Activated CD4-positive, alpha-beta T cell treated with anti-CD3 and anti-CD28 coated beads for 36 hours (primary cell): ENCODE measurements around the gene PPP2R5E. TPM values are rescaled to one million over a fixed set of nuclear protein-coding genes. Genes with fewer than 3 reads are reported as not detected.

Source experiments
- ATAC-seq: fragments of 200-7000 bp; cut with Tn5 transposase; one replicate; pipeline ENCODE4 v1.10.0; 2021; ENCODE audit warnings: mild to moderate bottlenecking, moderate library complexity
- CTCF ChIA-PET: fragments of 350-600 bp; sonication (Branson Sonifier 250); formaldehyde crosslinking; loops from one replicate; lab custom pipeline; 2021; ENCODE audit warnings: antibody characterized with exemption; lab: Charles Lee
- POLR2A ChIA-PET: fragments of 350-600 bp; sonication (Branson Sonifier 250); formaldehyde crosslinking; loops from one replicate; lab custom pipeline; 2021; ENCODE audit warnings: antibody characterized with exemption, inconsistent platforms; lab: Charles Lee
- DNase-seq: peaks from one replicate; pipeline ENCODE4 v3.0.0-alpha.2; 2020
- H3K27ac Mint-ChIP-seq: one replicate; pipeline ENCODE4 v1.8.0; 2021; ENCODE audit warnings: mixed read lengths
- H3K27me3 Mint-ChIP-seq: one replicate; pipeline ENCODE4 v1.8.0; 2021; ENCODE audit warnings: mixed read lengths
- H3K36me3 Mint-ChIP-seq: one replicate; pipeline ENCODE4 v1.8.0; 2021; ENCODE audit warnings: low read depth, mixed read lengths
- H3K4me1 Mint-ChIP-seq: one replicate; pipeline ENCODE4 v1.8.0; 2021; ENCODE audit warnings: mixed read lengths
- H3K4me3 Mint-ChIP-seq: one replicate; pipeline ENCODE4 v1.8.0; 2021; ENCODE audit warnings: mild to moderate bottlenecking, moderate library complexity, mixed read lengths
- H3K9me3 Mint-ChIP-seq: one replicate; pipeline ENCODE4 v1.8.0; 2021; ENCODE audit warnings: low read depth, mixed read lengths
- intact Hi-C, 2 experiments: fragments of 100-400 bp; cut with DNase I in 1 of 2; cut with micrococcal nuclease in 1 of 2; formaldehyde crosslinking; loops; one replicate each; pipeline versions ENCODE4 v1.14.2 to v1.15.1; 2022 to 2024; cut with DNase I, micrococcal nuclease
- total RNA-seq, 2 experiments: library from RNA; stranded (reverse); gene quantifications; one replicate each; pipeline ENCODE4 v1.2.3, GENCODE V29; 2021

PPP2R5E gene
- total RNA-seq, 2 experiments from 2014 or later = 38.4 to 40.4 TPM

DNA sequence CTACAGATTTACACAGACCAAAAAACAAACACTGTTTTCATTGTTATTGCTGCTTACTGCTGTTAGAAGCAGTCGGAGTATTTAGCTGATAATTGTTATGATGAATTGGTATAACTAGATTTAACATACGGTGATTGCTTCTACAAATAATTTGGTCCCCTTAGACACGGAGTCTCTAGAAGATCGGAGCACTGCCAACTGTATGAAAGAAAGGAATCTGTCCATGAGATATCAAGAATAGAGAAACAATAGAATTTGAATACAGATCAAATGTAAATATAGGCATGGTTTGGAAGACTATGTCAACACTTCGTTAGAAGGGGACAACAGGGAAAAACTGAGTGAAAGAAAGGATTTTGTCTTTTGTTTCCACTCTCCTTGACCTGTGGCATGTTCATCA is 110.9 kb downstream of the PPP2R5E start:
- H3K27ac Mint-ChIP-seq = no peak overlapping the region
- ATAC-seq (no peak), DNase-seq (no peak)
- CTCF ChIA-PET = no interaction called here
- POLR2A ChIA-PET = interaction anchor here (0.7 kb wide), 1 partner anchor 514 kb away, joined by 4 read pairs; no protein-coding TSS in a partner anchor
- H3K9me3 Mint-ChIP-seq = no peaks in the 10 kb centered on the region
- H3K4me1 Mint-ChIP-seq = peaks cover 34% of the 10 kb centered on the region
- peaks cover 5% of the 10 kb centered on the region for H3K36me3 Mint-ChIP-seq
- no peak overlapping the region for H3K4me3 Mint-ChIP-seq
- intact Hi-C loops = no loop called here
- H3K27me3 Mint-ChIP-seq = no peaks in the 10 kb centered on the region

DNA sequence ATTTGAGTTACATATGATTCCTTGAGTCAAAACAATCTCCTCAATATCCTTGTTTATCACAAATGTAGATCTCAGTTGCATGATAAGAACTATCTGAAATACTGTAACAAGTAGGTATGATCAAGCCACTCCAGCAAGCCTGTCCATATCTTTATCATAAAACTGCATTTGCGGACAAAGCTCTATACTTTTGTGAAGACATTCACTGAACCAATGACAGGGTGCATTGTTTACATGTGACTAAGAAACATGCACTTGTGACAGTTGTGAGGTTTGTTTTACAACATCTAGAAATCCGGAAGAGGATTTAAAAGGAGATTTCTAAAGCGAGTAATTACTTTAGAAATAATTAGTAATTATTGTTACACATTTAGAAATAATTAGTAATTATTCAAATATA is 111.7 kb downstream of the PPP2R5E start:
- intact Hi-C loops = no loop called here
- no peak for ATAC-seq
- no peak for DNase-seq
- H3K36me3 Mint-ChIP-seq = peaks cover 5% of the 10 kb centered on the region
- H3K4me3 Mint-ChIP-seq = no peak overlapping the region
- no peak overlapping the region for H3K27ac Mint-ChIP-seq
- POLR2A ChIA-PET = no interaction called here
- CTCF ChIA-PET = interaction anchor here (0.6 kb wide), 1 partner anchor 810 kb away, joined by 3 read pairs; no protein-coding TSS in a partner anchor
- H3K4me1 Mint-ChIP-seq = peaks cover 29% of the 10 kb centered on the region
- no peaks in the 10 kb centered on the region for H3K9me3 Mint-ChIP-seq
- no peaks in the 10 kb centered on the region for H3K27me3 Mint-ChIP-seq

DNA sequence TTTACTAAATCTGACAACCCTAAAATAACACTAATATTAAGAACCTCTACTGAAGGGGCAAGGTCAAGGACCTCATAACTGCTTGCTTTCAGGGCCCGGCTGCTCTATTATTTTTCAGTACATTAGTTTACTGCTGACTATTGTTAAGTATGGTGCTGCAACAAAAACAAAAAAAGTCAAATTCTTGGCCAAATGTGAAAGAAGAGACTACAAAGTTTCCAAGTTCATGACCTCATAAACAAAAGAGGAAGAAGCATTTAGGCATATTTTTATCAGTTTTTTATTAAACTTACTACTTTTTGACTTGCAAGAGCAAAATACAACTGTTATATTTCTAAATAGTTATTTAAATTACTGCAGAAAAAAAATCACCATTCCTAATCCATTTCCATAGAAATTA is 114.7 kb downstream of the PPP2R5E start:
- intact Hi-C loops = no loop called here
- Mint-ChIP-seq H3K36me3 (peaks cover 3% of the 10 kb centered on the region), H3K27ac (no peak overlapping the region), H3K9me3 (no peaks in the 10 kb centered on the region), H3K27me3 (no peaks in the 10 kb centered on the region), H3K4me3 (no peak overlapping the region), H3K4me1 (peaks cover 9% of the 10 kb centered on the region)
- CTCF ChIA-PET = no interaction called here
- DNase-seq = no peak
- POLR2A ChIA-PET = no interaction called here
- ATAC-seq = no peak

DNA sequence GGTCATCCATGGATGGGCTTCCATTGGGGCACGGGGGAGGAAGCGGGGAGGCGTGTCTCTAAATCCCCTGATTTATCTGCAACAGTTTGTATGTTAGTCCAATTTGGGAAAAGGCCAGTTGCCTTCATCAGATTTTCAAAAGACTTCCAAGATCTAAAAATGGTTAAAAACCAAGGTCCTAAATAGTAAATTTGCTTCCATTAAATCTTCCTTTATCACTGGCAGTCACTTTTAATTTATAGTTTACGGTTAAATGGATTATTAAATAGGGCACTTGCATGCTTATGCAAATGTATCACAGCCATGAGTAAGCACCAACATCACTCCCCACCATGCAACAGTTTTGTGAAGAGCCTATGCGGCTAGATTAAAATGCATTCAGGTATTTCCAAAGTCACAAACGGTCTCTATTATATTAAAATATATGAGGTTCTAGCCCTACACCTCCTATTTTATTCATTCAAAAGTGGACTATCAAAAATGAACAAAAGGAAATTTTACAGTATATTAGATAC is 116.3 kb downstream of the PPP2R5E start:
- H3K4me1 Mint-ChIP-seq = peaks cover 4% of the 10 kb centered on the region
- peaks cover 4% of the 10 kb centered on the region for H3K36me3 Mint-ChIP-seq
- DNase-seq (no peak), ATAC-seq (no peak)
- intact Hi-C loops = no loop called here
- no peak overlapping the region for H3K4me3 Mint-ChIP-seq
- POLR2A ChIA-PET = interaction anchor here (0.7 kb wide), 1 partner anchor 620 kb away, joined by 5 read pairs; no protein-coding TSS in a partner anchor
- H3K27ac Mint-ChIP-seq = no peak overlapping the region
- CTCF ChIA-PET = interaction anchor here (0.6 to 0.7 kb wide), 2 partner anchors 86 to 549 kb away, joined by 3 read pairs; no protein-coding TSS in a partner anchor
- no peaks in the 10 kb centered on the region for H3K27me3 Mint-ChIP-seq
- no peaks in the 10 kb centered on the region for H3K9me3 Mint-ChIP-seq

DNA sequence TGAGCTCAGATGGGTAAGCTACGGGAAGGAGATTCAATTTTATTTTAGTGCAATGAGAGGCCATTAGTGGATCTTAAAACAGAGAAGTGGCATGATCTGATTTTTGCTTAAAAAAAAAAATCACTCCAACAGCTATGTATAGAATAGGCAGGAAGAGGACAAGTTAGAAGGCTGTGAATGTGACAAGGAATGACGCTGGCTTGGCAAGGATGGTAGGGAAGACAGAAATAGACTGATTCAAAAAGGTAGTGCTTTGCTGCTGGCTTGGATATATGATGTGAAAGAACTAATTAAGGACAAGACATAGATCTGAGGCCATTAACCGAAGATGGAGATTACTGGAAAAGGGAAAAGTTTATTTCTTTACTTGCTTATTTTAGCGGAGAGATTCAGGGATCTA is 119.3 kb downstream of the PPP2R5E start:
- CTCF ChIA-PET = interaction anchor here (0.6 kb wide), 1 partner anchor 29 kb away, joined by 7 read pairs; no protein-coding TSS in a partner anchor
- intact Hi-C loops = no loop called here
- H3K4me1 Mint-ChIP-seq = peaks cover 3% of the 10 kb centered on the region
- no peaks in the 10 kb centered on the region for H3K27me3 Mint-ChIP-seq
- peaks cover 17% of the 10 kb centered on the region for H3K36me3 Mint-ChIP-seq
- ATAC-seq (no peak), DNase-seq (no peak)
- no peak overlapping the region for H3K27ac Mint-ChIP-seq
- POLR2A ChIA-PET = no interaction called here
- H3K9me3 Mint-ChIP-seq = no peaks in the 10 kb centered on the region
- no peak overlapping the region for H3K4me3 Mint-ChIP-seq

DNA sequence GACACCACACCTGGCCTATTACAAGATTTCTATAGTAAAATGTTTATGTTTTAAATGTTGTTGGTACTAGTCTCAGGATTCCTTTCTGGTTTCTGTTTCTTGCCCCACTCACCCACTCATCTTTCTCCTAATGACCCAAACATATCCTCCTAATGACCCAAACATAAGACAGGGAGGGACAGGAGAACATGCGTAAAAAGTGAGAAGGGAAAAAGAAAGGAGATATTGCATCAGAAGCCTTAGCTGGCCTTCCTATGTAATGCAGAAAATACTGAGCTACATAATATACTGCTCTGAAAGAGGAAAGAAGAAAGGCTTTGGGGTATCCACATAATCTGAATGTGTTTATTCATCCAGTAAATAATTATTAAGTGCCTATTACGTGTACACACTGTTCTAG is 119.8 kb downstream of the PPP2R5E start:
- H3K27me3 Mint-ChIP-seq = no peaks in the 10 kb centered on the region
- peaks cover 3% of the 10 kb centered on the region for H3K4me1 Mint-ChIP-seq
- CTCF ChIA-PET = no interaction called here

DNA sequence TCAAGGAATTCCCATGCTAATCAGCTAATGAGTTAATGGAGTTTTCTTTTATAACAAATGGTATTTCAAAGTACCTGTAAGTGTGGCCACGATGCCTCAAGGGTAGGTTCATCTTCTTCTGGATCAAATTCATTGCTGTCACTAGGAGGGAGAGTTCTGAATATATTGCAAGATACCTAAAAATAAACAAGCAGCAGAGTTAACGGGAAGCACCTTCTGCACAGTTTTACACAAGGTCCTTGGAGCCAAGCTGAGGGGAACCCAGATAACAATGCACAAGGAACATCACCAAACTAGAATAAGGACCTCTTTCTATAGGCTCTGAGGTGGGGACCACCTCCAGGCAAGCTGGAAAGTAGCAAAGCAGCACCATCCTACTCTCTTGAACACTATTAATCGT is 121.3 kb downstream of the PPP2R5E start:
- CTCF ChIA-PET = interaction anchor here (1.5 kb wide), 1 partner anchor 33 kb away, joined by 4 read pairs; no protein-coding TSS in a partner anchor
- POLR2A ChIA-PET = no interaction called here
- no peak for ATAC-seq
- H3K27ac Mint-ChIP-seq = no peak overlapping the region
- H3K4me3 Mint-ChIP-seq = no peak overlapping the region
- no peak for DNase-seq
- H3K27me3 Mint-ChIP-seq = no peaks in the 10 kb centered on the region
- no peaks in the 10 kb centered on the region for H3K9me3 Mint-ChIP-seq
- peaks cover 15% of the 10 kb centered on the region for H3K36me3 Mint-ChIP-seq
- H3K4me1 Mint-ChIP-seq = peaks cover 2% of the 10 kb centered on the region
- intact Hi-C loops = no loop called here

More for the DNA sequence above, 119.8 kb downstream of the PPP2R5E start:
- DNase-seq = no peak
- Mint-ChIP-seq H3K36me3 (peaks cover 17% of the 10 kb centered on the region), H3K4me3 (no peak overlapping the region), H3K27ac (no peak overlapping the region), H3K9me3 (no peaks in the 10 kb centered on the region)
- POLR2A ChIA-PET = no interaction called here
- intact Hi-C loops = no loop called here
- ATAC-seq = no peak

DNA sequence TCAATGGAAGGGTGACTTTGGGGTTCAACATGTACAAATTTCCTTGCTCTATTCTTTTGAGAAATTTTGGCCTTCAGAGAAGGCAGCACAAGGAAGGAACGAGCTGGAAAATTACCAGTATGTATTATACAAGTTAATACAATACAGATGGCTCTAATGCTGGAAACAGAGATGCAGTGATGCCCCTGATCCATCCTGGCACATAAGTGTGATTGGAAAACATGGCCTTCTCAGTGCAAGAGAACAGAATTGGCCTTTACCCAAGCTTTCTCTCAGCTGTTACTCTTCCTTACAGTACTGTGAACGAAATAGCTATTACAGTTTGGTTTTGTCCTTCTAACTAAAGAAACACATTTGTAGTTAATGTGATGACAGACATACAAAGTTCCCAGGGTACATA is 122.0 kb downstream of the PPP2R5E start:
- Mint-ChIP-seq H3K36me3 (peaks cover 15% of the 10 kb centered on the region), H3K27ac (no peak overlapping the region), H3K27me3 (no peaks in the 10 kb centered on the region), H3K9me3 (no peaks in the 10 kb centered on the region), H3K4me1 (no peaks in the 10 kb centered on the region), H3K4me3 (no peak overlapping the region)
- ATAC-seq (no peak), DNase-seq (no peak)
- ChIA-PET POLR2A (no interaction called here), CTCF (interaction anchor here (1.5 kb wide), 1 partner anchor 32 kb away, joined by 4 read pairs; no protein-coding TSS in a partner anchor)
- intact Hi-C loops = no loop called here

DNA sequence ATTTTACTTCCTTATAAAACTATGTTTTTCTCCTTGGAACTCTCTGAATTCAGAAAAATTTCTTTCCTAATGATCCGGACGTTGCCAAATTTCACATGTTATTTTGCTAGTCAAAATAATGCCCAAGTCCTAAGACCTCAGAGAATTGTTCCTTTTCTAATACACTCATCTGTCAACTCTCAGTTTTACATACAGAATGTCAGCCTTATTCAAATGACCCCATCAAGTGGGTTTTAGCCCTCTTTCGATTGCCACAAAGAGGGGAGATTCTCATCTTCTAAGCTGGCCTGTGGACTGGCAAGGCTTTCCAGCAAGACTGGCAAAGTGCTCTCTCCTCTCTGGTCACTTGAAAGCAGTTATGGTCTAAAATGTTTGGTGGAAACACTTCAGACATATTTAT is 125.2 kb downstream of the PPP2R5E start:
- no peak overlapping the region for H3K4me3 Mint-ChIP-seq
- intact Hi-C loops = no loop called here
- POLR2A ChIA-PET = no interaction called here

DNA sequence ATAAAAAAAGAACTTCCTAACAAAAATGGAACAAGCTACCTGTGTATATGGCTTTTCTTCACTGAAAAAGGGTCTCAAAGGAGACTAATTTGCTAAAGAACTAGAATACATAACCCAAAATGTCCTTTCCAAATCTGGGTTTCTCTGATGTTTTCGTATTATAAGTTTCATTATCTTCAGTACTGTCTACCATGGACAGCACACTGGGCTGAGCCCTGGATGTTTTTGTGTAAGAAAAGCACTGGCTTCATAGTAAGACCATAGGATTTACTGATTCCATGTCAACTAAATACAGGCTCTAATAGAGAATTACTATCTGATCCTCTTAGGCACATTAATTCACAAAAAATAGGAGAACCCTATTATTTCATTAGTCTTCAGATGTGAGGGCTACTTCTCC is 130.2 kb downstream of the PPP2R5E start:
- Mint-ChIP-seq H3K9me3 (no peaks in the 10 kb centered on the region), H3K27ac (no peak overlapping the region), H3K4me1 (no peaks in the 10 kb centered on the region), H3K27me3 (no peaks in the 10 kb centered on the region), H3K36me3 (peaks cover 28% of the 10 kb centered on the region), H3K4me3 (no peak overlapping the region)
- ChIA-PET CTCF (no interaction called here), POLR2A (no interaction called here)
- ATAC-seq = no peak
- intact Hi-C loops = no loop called here
- no peak for DNase-seq

More for the DNA sequence above, 125.2 kb downstream of the PPP2R5E start:
- Mint-ChIP-seq H3K27me3 (no peaks in the 10 kb centered on the region), H3K36me3 (peaks cover 21% of the 10 kb centered on the region), H3K4me1 (no peaks in the 10 kb centered on the region), H3K27ac (no peak overlapping the region), H3K9me3 (no peaks in the 10 kb centered on the region)
- no peak for ATAC-seq
- CTCF ChIA-PET = no interaction called here
- DNase-seq = no peak

DNA sequence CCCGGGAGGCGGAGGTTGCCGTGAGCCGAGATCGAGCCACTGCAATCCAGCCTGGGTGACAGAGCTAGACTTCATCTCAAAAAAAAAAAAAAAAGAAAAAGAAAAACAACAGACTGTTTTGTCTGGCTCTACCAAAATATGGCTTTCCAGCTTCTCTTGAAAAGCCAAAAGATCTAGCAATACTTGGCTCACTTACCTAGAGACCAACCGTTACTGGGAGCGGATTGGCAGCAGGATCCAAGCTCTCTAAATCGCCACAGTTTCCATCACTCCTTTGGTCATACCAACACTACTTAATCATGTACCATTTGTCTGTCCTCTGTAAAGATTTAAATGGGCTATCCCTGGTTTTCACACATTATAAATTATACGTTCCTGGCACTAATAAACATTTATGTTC is 136.8 kb downstream of the PPP2R5E start:
- ChIA-PET POLR2A (no interaction called here), CTCF (no interaction called here)
- Mint-ChIP-seq H3K36me3 (peaks cover 20% of the 10 kb centered on the region), H3K9me3 (no peaks in the 10 kb centered on the region), H3K27me3 (no peaks in the 10 kb centered on the region), H3K4me1 (peaks cover 3% of the 10 kb centered on the region), H3K27ac (no peak overlapping the region), H3K4me3 (no peak overlapping the region)
- ATAC-seq = no peak
- DNase-seq = no peak
- intact Hi-C loops = no loop called here

DNA sequence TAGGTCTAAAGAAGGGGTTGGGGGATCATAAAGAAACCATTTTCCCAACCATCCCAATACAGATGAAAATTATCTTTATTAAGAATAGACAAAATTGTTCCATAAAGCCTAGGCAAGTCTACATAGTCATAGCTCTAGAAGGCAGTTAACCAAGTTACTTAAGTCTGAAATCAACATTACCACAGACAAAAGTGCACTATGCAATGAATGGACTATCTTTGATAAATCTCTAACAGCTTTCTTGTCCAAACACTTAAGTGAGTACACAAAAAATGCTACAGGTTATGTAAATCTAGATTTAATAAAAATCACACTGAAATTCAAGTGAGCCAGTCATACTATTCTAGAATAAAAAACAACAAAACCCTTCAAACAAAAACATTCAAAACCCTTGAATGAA is 137.5 kb downstream of the PPP2R5E start:
- CTCF ChIA-PET = interaction anchor here (0.6 to 1.5 kb wide), 4 partner anchors 15 to 1471 kb away, joined by 3 to 4 read pairs (median 4); no protein-coding TSS in a partner anchor
- intact Hi-C loops = no loop called here
- H3K4me3 Mint-ChIP-seq = no peak overlapping the region
- POLR2A ChIA-PET = no interaction called here
- peaks cover 3% of the 10 kb centered on the region for H3K4me1 Mint-ChIP-seq
- peaks cover 16% of the 10 kb centered on the region for H3K36me3 Mint-ChIP-seq
- DNase-seq = no peak
- H3K9me3 Mint-ChIP-seq = no peaks in the 10 kb centered on the region
- H3K27ac Mint-ChIP-seq = no peak overlapping the region
- ATAC-seq = no peak
- H3K27me3 Mint-ChIP-seq = no peaks in the 10 kb centered on the region
